ENCODE measurements around the gene METTL26. TPM values are rescaled to one million over a fixed set of nuclear protein-coding genes. Genes with fewer than 3 reads are reported as not detected.
A peak's percentile ranks its signal among the peaks of the same experiment; 100 is the strongest.

The METTL26 gene
- total and polyA plus RNA-seq, 9 of the 15 experiments (the other 6 are each of a cell fraction or from before 2014, with no cell fraction given) = 7.3 to 262 (median 80.9) TPM

- TF ChIP-seq TFAP4 (CRISPR knock-in tag; IDR thresholded peaks at IDR 0.05; ENCODE audit: borderline replicate concordance) (peak; percentile 17; the same call in 1 of the 2 replicates), TEAD1 (CRISPR knock-in tag; IDR thresholded peaks at IDR 0.05) (peak in 1 of 2 experiments; percentile 24; a peak in 1 of 4 replicates), POLR2A (conservative IDR thresholded peaks at IDR 0.05) (peak; percentile 29), SMARCB1 (IDR thresholded peaks at IDR 0.05; ENCODE audit: insufficient read length, low read depth) (no peak), ZNF507 (tag; conservative IDR thresholded peaks at IDR 0.05) (no peak), ZNF584 (CRISPR knock-in tag; IDR thresholded peaks at IDR 0.05; ENCODE audit: low read depth) (no peak), JUNB (CRISPR knock-in tag; conservative IDR thresholded peaks at IDR 0.05) (no peak), RB1 (IDR thresholded peaks at IDR 0.05; ENCODE audit: low read depth) (0 out of 2 replicates have a peak, but pooled peaks have one; percentile 9), RAD21 (CRISPR knock-in tag; conservative IDR thresholded peaks at IDR 0.05 in 1 of 2, IDR thresholded peaks at IDR 0.05 in 1 of 2) (peak in 1 of 2 experiments; percentile 20; a peak in 1 of 4 replicates), PML (IDR thresholded peaks at IDR 0.05; ENCODE audit: low read length) (0 out of 2 replicates have a peak, but pooled peaks have one; percentile 7), RBFOX2 (IDR thresholded peaks at IDR 0.05; ENCODE audit: low read depth, low read length) (peak; percentile 55), KDM5B (IDR thresholded peaks at IDR 0.05; ENCODE audit: insufficient replicate concordance, low read depth, low read length) (peak; percentile 34), ZNF175 (CRISPR knock-in tag; IDR thresholded peaks at IDR 0.05; ENCODE audit: low read depth) (no peak), ZNF431 (CRISPR knock-in tag; IDR thresholded peaks at IDR 0.05) (0 out of 2 replicates have a peak, but pooled peaks have one; percentile 33), ARID3A (IDR thresholded peaks at IDR 0.05; ENCODE audit: borderline replicate concordance, low read depth, low read length) (no peak), ZNF12 (CRISPR knock-in tag; IDR thresholded peaks at IDR 0.05) (no peak), ZNF263 (CRISPR knock-in tag; IDR thresholded peaks at IDR 0.05; ENCODE audit: borderline replicate concordance) (0 out of 2 replicates have a peak, but pooled peaks have one; percentile 3), ZC3H4 (CRISPR knock-in tag; IDR thresholded peaks at IDR 0.05; ENCODE audit: borderline replicate concordance) (no peak), E2F5 (CRISPR knock-in tag; IDR thresholded peaks at IDR 0.05) (no peak; the same call in 1 of the 2 replicates), POLR2G (IDR thresholded peaks at IDR 0.05; ENCODE audit: low read depth, low read length) (peak; percentile 63; the same call in 1 of the 2 replicates)
Measured at GRCh38 chr16:680967-681745, 45.1 kb upstream of the METTL26 start (continued).
